GM18502 (cell line): ENCODE results near the gene DENND6B.
"Not testable (repeated sequence)": the region's sequence is repeated elsewhere in the genome, so short reads cannot be mapped to it uniquely, and the experiment has no call there.

ENCODE experiments used
- ATAC-seq: cut with Tn5 transposase; IDR thresholded peaks from one replicate; pipeline ENCODE4 v1.9.1; 2021; ENCODE audit warnings: mild to moderate bottlenecking; ENCODE audit not compliant: unreplicated experiment, poor library complexity

The DENND6B gene, protein sequence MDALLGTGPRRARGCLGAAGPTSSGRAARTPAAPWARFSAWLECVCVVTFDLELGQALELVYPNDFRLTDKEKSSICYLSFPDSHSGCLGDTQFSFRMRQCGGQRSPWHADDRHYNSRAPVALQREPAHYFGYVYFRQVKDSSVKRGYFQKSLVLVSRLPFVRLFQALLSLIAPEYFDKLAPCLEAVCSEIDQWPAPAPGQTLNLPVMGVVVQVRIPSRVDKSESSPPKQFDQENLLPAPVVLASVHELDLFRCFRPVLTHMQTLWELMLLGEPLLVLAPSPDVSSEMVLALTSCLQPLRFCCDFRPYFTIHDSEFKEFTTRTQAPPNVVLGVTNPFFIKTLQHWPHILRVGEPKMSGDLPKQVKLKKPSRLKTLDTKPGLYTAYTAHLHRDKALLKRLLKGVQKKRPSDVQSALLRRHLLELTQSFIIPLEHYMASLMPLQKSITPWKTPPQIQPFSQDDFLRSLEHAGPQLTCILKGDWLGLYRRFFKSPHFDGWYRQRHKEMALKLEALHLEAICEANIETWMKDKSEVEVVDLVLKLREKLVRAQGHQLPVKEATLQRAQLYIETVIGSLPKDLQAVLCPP

DNA sequence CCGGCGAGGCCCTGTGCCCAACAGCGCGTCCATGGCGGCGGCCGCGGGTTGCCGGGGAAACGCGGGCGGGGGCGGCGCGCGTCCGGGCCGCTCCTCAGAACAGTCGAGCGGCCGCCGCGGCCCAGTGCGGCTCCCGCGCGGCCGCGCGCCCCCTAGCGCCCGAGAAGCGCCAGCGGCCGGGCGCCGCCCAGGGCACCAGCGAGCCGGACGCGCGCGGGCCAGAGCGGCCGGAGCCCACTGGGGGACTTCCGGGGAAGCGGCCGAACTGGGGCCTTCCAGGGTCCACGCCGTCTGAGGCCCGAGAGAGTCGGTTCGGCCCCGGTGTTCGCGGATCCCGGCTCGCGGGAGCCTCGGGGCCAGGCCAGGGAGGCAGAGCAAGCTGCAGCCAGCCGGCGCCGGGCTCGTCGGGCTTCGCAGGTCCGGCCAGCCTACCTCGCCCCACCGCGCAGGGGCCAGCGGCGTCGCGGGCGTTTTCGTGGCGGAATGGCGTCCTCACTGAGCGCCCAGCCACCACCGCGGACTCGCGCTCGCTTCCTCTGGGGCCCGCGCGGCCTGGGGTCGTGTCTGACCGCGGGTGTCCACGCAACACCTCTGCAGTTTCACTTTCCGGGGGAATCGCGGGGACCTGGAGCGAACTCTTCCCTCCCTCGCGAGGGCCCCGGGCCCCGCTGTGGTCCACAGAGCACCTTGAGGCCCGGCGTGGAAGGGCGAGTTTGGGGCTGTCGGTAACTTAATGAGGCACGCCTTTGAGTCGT is at the start of gene DENND6B:
Gene DENND6B (minus strand): TSS at position 57 of the 755 bp plus-strand sequence. CDS start 24 bp downstream, at position 33.
- peak; percentile 72 for ATAC-seq

DNA sequence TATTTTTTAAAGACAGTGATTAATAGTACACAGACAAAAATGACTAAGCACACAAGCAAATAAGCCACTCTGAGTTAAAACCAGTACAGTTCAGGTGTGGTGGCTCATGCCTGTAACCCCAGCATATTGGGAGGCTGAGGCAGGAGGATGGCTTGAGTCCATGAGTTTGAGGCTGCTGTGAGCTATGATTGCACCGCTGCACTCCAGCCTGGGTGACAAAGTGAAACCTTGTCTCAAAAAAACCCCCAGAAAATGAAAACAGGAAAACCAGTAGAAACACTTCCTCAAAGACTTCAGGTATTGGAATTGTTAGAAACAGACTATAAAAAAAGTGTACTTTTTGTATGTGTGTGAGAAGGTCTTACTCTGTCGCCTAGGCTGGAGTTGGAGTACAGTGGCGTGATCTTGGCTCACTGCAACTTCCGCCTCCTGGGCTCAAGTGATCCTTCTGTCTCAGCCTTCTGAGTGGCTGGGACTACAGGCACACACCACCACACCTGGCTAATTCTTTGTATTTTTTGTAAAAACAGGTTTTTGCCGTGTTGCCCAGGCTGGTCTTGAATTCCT is 49.4 kb upstream of the DENND6B start:
- no peak for ATAC-seq

DNA sequence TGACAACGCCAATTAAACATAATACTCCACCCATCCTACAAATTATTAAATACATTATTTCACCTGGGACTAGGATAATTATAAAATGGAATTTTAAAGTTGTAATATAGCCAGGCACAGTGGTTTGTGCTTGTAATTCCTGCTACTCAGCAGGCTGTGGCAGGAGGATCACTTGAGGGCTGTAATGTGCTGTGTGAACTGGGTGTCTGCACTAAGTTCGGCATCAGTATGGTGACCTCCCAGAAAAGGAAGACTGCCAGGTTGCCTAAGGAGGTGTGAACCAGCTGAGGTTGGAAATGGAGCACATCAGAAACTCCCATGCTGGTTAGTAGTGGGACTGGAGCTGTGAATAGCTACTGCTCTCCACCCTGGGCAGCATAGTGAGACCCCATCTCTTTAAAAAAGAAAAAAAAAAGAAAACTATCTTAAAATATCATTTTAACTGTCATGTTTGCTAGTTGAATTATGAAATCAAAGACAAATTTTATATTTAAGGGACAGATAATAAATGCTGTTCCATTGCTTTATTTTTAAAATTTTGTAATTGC is 44.4 kb upstream of the DENND6B start:
- no peak for ATAC-seq

DNA sequence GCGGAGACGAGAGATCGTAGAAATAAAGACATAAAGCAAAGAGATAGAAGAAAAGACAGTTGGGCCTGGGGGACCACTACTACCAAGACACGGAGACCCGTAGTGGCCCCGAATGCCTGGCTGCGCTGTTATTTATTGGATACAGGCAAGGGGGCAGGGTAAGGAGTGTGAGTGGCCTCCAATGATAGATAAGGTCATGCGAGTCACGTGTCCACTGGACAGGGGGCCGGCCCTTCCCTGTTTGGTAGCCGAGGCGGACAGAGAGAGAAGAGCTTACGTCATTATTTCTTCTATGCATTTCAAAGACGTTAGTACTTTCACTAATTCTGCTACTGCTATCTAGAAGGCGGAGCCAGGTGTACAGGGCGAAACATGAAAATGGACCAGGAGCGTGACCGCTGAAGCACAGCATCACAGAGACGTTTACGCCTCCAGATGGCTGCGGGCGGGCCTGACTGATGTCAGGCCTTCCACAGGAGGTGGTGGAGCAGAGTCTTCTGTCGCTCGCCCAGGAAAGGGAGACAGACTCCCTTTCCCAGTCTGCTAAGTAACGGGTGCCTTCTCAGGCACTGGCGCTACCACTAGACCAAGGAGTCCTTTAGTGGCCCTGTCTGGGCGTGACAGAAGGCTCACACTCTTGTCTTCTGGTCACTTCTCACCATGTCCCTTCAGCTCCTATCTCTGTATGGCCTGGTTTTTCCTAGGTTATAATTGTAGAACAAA is 41.1 kb upstream of the DENND6B start:
- ATAC-seq, result no peak

DNA sequence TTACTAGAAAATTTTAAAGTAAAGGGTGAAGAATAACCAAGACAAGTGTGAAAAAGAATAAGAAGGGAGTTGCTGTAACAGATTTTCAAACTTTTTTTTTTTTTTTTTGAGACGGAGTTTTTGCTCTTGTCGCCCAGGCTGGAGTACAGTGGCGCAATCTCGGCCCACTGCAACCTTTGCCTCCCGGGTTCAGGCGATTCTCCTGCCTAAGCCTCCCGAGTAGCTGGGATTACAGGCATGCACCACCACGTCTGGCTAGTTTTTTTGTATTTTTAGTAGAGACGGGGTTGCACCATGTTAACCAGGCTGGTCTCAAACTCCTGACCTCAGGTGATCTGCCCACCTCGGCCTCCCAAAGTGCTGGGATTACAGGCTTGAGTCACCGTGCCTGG is 37.0 kb upstream of the DENND6B start:
- ATAC-seq, result not testable (repeated sequence)

DNA sequence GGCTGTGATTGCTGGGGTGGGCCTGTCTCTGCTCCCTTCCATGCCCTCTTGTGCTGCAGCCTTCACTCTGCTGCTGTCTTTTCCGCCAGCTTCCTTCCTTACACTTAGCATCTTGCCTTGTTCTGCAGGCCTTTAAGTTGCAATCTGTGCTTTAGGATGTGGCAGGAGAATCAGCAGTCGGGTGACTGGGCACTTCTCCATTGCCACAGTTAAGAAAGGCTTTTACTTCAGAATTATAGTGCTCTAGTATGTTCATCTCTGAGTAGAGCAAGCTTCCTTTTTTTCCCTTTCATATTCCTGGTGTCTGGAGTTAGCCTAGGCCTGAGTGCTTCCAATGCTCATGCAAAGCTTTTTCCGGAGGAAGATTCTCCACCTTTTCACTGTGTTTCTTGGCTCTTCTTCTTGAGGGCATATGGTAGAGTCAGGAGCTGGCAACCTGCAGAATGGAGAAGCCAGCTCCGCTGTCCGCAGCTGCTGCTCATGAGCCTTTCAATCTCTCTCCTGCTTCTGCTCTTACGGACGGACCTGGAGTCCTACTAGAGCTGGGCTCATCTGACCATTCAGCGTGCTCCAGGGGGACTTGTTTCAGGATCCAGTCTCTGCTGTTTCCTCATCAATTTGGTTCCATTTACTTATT is 36.5 kb upstream of the DENND6B start:
- no peak for ATAC-seq

DNA sequence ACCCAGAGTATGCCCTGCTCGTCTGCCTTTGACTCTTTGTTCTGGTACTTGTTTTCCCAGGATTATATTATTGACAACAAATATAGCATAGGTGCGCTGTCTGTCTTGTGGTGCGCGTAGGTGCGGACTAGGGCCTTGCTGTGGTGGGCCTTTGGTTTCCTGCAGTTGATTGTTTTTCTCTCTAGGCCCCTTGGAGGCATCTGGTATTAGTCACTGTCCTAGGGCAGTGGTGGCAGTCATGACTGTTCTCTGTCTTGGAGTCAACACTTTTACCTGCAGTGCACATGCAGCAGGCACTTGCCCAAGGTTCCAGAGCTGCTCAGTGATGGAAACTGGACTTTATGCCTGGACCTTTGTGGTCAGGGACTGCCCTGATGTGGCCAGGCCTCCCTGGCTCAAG is 34.9 kb upstream of the DENND6B start:
- ATAC-seq, result no peak

DNA sequence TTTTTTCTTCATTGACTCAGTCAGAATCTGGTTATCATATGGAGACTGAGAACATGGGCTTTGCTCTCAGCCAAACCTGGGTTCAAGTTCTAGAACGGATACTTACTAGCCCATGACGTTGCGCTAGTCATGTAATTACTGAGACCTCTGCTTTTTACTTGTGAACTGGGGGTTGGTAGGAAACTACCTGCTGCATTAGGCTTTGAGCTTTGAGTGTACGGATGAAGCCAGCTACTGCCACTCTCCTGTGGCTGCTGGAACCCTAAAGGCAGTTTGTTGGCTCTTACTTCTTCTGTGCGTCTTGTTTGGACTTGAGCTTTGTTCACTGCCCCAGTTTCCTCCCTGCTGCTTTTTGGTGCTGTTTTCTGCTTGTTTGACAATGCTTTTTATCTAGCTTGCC is 34.4 kb upstream of the DENND6B start:
- ATAC-seq, result no peak

DNA sequence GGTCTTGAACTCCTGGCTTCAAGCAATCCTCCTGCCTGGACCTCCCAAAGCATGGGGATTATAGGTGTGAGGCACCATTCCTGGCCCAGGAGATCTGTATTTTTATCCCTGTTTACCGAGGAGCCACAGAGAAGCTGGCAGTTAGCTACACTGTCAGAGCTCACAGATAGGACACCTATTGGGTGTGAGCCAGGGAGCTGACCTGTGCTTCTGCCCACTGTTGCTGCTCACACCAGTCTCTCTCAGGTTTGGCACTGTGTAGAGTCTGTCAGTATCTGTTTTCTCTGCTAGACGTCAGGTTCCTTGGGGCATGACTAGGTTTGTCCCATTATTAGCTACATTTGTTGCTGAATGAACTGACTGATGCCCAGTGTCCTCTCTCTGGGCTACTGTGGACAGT is 33.8 kb upstream of the DENND6B start:
- ATAC-seq, result no peak

DNA sequence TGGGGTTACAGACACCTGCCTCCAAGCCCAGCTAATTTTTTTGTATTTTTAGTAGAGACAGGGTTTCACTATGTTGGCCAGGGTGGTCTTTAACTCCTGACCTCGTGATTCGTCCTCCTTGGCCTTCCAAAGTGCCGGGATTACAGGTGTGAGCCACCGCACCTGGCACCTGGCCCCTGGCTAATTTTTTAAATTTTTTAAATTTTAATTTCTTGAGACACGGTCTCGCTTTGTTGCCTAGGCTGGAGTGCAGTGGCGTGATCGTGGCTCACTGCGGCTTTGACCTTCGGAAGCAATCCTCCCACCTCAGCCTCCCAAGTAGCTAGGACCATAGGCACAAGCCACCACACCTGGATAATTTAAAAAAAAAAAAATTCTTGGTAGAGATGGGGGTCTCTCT is 30.9 kb upstream of the DENND6B start:
- ATAC-seq, result no peak

DNA sequence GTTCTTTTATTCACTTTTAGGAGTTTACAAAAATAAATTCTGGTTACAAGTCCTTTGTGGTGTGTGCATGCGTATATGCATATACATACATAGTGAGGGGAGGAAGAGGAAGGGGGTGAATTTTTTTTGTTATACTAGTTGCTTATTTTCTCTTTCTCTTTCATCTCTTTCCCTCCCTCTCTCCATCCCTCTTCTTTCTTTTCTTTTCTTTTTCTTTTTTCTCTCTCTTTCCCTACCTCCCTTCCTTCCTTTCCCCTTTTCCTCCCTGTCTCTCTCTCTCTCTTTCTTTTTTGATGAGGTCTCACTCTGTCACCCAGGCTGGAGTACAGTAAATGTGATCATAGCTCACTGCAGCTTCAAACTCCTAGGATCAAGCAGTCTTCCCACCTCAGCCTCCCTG is 30.4 kb upstream of the DENND6B start:
- no peak for ATAC-seq

DNA sequence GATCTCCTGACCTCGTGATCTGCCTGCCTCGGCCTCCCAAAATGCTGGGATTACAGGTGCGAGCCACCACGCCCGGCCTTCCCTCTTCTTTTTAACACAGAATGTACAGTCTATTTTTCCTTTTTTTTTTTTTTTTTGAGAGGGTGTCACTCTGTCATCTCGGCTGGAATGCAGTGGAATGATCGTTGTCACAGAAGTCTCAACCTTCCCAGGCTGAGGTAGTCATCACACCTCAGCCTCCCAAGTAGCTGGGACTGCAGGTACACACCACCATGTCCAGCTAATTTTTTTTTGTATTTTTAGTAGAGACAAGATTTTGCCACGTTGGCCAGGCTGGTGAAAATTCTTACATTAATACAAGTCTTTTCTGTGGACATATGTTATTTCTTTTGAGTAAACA is 29.4 kb upstream of the DENND6B start:
- no peak for ATAC-seq

DNA sequence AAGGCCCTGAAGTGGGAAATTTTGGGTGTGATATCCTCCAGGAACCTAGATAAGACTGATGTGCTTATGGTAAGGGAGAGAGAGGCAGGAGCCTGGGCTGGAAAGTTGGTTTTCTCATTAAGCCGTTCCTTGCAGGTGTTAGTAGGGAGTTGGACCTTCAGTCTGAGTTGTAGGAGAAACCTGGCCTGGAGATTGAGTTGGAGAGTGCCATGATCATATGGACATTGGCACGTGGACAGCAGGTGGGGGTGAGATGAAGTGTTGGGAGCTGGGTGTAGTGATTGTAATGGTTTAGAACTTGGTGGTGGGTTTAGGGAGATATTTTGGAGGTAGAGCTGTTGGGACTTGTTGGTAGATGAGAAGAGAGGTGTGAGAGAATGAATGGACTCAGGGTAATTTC is 21.2 kb upstream of the DENND6B start:
- ATAC-seq, result no peak

DNA sequence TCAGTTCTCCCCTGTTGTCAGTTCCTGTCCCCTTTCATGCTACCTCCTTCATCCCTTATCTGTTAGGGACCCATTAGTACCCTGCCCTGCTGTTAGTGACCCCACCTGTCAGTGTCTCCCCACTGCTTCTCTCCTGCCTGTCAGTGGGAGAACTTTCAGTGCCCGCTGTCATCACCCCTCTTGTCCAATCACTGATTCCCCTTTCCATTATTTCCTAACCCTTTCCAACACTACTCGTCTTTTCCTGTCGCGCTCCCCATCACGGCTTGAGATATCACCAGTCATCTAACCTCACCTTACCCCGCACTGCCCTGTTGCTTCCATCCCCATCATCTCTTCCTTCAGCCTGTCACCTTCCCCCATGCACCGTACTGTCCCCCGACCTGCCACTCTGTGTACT is 20.3 kb upstream of the DENND6B start:
- ATAC-seq, result no peak

DNA sequence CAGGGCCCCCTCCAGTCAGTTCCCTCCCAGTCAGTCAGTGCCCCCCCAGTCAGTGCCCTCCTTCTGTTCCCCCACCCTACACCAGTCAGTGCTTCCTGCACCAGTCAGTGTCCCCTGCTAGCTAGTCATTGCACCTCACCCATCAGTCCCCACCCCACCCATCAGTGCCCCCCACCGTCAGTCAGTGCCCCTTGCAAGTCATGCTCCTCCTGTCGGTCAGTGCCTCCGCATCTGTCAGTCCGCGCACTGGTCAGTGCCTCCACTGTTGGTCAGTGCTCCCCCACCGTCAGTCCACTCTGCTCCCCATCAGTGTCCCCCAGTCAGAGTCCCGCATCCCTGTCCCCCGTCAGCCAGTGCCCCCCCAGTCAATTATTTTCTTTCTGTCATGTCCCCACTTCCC is 19.7 kb upstream of the DENND6B start:
- ATAC-seq, result no peak

DNA sequence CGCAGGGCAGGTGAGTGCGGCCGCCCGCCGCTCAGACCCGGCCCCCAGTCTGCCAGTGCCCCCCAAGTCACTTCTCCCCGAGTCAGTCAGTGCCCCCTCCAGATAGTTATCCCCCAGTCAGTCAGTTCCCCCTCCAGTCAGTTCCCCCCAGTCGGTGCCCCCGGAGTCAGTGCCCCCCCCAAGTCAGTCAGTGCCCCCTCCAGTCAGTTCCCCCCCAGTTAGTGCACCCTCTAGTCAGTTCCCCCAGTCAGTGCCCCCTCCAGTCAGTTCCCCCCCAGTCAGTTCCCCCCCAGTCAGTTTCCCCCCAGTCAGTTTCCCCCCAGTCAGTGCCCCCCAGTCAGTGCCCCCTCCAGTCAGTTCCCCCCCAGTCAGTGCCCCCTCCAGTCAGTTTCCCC is 16.7 kb upstream of the DENND6B start:
- ATAC-seq, result no peak

DNA sequence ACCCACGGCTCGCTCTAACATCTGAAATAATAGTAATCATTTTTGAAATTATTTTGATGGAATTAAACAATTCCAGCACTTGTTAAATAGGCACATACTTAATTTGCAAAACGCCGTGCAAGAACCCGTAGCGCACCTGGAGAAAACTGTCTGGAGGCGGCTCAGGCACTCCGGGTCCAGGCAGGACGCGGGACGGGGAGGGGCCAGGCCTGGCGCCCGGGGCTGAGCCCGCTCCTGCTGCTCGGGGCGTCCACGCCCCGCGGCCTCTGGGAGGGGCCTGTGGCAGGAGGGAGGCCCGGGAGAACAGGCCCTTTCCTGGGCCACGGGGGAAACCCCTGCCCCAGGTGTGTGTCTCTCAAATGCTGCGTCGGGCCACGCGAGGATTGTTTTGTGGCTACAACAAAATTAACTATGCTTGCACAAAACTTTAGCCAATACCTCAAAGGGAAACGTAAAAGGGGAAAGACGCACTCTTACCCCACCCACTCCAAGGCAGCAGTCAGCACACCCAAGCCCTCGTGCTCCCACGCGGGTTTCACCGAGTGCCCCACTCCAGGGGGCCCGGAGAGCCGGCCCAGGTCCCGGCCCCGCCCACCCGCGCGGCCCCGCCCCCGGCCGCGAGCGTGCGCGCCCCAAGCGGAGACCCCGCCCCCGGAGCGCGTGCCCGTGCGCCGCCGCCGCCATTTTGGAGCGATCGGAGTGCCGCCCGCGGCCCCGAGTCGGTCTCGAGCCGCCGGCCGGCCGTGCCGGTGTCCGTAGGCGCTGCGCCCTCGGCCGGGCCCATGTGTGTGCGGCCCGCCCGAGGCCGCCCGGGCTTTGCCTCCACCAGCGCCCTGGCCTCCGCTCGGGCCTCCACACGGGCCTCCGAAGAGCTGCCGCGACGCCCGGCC is 16.1 kb upstream of the DENND6B start, which contains the start of gene PPP6R2:
Gene PPP6R2 (plus strand): TSS at position 677 of the 890 bp plus-strand sequence. CDS start 50,582 bp downstream, outside the sequence.
- ATAC-seq, result peak; percentile 68

DNA sequence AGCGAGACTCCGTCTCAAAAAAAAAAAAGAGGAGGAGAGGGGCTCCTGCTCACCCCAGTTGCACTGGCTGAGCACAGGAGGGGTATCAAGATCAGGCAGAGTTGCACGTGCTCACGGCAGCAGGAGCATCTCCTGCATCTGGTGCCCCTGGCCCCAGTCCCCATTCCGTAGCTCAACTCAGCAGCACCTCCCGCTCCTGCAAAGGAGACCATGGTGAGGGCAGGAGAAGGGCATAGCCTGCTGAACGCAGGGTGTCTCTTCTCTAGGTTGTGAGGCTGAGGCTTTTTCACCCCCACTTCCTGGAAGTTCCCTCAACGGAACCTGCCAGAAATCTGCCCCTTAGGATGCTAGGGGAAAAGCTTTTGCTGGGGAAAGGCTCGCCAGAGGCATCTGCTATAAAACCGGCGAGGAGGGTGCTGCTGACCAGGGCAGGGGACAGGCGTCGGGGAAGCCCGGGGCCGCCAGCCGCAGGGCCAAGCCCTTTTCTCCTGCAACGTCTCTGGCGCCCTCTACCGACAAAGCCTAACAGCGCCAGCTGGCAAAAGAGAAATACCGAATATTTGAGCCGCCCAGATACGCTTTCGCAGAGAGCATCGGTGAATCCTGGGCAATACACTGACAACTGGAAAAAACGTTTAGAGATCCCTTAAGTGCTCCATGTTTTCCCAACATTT is 15.3 kb upstream of the DENND6B start:
- ATAC-seq, result peak; percentile 54
